C1 segment of cervical spinal cord (tissue), 14 donors: ENCODE data around the gene HEPACAM.

ENCODE experiments used
- DNase-seq, 14 donors: peaks; one replicate each; lab custom pipeline; 2025; lab: John Stamatoyannopoulos, UW

The HEPACAM gene

DNA sequence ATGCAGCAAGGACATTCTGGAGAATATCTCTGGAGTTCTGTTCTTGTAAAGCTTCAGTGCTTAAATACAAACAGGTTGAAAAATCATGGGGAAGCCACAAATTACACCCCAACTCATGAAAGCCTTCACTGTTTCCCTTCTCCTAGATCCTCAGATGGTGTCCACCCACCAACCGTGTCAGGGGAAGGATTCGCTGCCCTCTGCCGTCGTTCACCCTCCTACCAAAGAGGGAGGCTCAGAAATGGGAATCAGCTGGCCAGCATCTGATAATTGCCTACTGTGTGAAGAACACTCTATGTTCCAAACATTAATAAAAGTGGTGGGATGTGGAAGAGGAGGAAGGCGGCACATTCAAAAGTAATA lies 7.4 kb upstream of the HEPACAM start:
- peak in 11 of 14 donors; percentile 31 to 69 (median 57) for DNase-seq

GRCh38 chr11:124942466-124943253 lies 6.8 kb upstream of the HEPACAM start:
- DNase-seq: peak in 9 of 14 donors; percentile 16 to 71 (median 56)

DNA sequence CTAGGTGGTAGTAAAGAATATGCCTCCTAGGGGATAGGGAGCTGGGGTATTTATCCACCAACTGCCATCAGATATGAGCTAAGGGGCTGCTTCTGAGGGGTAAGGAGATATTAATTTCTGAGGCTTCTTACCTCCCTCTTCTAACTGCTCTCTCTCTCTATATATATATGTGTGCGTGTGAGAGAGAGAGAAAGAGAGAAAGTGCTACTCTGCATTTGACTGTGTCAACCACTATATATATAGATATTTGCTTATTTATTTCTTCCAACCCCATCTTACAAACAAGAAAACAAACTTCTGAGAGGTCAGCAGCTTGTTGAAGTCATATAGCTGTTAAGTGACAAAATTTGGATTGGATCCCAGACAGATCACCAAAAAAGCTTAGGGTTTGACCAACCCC lies 5.9 kb upstream of the HEPACAM start:
- no peak for DNase-seq

GRCh38 chr11:124938970-124939369 lies 3.1 kb upstream of the HEPACAM start:
- DNase-seq: no peak

- DNase-seq: no peak
Measured at GRCh38 chr11:124938206-124938765, 2.4 kb upstream of the HEPACAM start.

GRCh38 chr11:124937336-124937935 lies 1.6 kb upstream of the HEPACAM start:
- no peak for DNase-seq

DNA sequence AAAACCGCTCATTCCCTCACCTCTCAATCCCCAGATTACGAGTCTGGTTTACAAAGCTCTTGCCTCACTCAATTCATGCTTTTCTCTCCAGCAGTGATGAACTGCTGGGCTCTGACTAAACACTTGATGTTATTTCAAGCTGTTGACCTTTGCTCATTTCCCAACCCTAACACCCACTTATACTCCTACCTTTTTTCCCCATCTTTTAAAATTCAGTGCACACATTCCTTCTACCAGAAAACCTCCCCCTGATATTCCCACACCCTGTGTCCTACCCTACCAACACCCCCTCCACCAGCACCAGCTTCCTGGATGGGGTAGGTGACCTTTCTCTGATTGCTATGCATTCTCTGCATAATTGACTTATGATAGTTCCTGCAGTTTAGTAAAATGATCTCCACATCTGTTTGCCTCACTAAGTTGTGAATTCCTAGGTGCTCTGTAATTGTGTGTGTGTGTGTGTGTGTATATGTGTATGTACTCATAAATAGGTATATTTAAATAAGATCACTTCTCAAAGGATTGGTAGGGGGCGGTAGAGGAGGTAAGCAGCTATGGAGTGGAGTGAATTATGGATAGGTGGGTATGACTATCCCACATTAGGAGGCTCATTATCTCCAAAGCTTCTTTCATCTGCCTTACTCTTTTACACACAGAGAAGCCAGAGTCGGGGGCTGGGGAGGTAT lies 842 bp downstream of the HEPACAM start:
- peak in 1 of 14 donors; percentile 38 for DNase-seq

DNA sequence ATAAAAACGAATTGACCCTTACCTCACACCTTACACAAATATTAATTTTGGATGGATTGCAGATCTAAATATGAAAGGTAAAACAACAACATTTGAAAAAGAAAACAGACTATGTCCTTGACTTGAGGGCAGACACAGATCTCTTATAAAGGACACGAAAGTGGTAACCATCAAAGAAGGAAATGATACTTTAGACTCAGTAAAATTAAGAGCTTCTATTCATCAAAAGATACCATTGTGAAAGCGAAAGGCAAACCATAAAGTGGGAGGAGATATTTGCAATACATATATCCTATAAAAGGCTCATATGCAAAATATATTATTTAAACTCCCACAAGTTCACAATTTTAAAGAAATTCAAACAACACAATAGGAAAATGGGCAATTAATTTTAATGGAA lies 5.0 kb downstream of the HEPACAM start:
- no peak for DNase-seq

DNA sequence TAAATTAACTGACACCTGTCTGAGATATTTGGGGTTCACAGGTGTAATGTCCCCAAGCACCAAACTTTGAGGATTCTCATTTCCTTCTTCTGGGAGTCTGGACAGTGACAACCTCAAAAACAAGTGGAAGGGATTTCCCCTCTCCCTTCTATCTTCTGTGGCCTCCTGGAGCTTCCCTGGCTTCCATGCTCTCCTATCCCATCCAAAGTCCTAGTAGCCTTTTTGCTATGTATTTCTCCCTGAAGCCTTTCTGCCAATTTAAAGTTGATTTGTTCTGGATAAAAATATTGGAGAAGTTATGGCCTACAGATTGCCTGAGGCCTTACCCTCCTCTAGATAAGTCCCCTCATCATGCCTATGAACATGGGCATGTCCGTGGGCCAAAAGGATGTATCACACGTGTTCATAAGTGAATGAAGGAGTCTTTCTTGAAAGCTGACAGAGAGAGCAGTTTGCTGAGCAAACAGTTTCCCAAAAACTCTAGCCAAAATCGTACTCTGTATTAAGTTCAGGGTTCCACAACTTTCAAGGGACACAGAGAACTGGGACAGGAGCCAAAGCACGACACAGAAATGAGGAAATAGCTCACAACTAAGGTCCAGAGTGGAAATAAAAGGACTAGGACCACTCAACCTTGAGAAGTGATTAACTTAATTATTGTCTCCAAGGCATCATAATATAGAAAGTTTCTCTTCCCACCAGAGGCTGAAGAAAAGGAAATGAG lies 6.7 kb downstream of the HEPACAM start:
- peak in 1 of 14 donors; percentile 21 for DNase-seq

- no peak for DNase-seq
Measured at GRCh38 chr11:124923296-124923695, 12.6 kb downstream of the HEPACAM start.

- no peak for DNase-seq
Measured at GRCh38 chr11:124922831-124923230, 13.0 kb downstream of the HEPACAM start.

- peak in 2 of 14 donors; percentile 35 to 37 for DNase-seq
Measured at GRCh38 chr11:124920870-124921609, 14.8 kb downstream of the HEPACAM start.

GRCh38 chr11:124920356-124920755 lies 15.5 kb downstream of the HEPACAM start:
- no peak for DNase-seq

DNA sequence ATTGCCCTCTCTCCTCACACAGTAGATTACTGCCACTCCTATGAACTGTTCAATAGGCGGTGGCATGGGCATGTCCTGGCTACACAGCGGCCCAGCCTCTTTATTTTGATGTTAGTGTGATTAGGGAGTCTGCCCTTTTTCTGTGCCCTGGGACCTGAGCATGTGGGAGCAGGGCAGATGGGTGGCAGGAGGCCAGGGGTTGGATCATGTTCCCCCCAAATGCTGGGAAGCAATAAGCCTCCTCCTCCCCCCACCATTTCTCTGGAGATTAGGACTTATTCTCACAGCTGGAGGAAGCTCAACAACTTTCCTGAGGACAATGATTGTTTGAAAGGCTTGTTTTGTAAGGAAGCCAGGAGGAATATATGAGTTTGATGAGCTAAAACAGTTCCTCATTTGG lies 15.9 kb downstream of the HEPACAM start:
- DNase-seq: peak in 2 of 14 donors; percentile 25 to 37

DNA sequence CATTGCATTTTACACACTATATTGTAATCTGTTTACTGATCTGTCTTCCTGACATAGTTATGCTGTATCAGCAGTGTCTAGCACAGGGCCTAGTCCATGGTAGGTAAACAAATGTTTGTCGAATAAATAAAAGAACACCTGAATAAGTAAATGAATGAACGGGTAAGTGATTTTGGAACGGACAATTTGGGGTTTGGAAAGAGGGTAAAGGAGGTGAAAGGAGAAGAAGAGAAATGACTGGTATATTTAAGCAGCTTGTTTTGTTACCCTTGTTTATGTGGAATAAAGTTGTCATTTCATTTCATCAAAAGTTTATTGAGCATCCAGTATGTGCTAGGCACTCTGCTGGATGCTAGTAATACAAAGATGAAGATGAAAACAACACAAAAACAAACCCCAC lies 16.9 kb downstream of the HEPACAM start, which contains the start of gene HEPN1:
HEPN1 (plus strand) TSS at position 301 of the 400 bp plus-strand sequence.
- no peak for DNase-seq

DNA sequence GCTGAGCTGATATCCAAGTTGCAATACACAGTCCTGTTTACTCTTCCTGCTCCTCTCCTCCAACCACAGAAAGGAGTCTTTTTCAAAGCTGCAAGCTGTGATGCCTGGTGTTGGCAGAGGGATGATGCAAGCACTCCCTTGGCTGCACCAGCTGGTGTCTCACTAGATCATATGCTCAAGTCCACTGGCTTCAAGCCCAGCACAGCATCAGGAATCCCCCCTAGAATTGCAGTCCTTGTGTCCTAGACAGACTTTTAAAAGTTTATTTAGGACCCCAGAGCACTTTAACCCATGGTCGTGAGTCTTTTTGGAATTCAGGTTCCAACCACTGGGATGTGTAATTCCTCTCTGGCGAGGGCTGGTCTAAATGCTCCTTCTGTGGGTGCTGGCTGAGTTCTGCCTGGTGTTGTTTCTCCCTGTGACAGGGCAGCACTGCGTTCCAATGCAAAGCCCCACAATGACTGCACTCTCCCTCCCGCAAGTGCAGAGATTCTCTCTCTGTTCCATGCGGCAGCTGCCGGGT lies 18.7 kb downstream of the HEPACAM start:
- peak in 12 of 14 donors; percentile 36 to 92 (median 66) for DNase-seq

DNA sequence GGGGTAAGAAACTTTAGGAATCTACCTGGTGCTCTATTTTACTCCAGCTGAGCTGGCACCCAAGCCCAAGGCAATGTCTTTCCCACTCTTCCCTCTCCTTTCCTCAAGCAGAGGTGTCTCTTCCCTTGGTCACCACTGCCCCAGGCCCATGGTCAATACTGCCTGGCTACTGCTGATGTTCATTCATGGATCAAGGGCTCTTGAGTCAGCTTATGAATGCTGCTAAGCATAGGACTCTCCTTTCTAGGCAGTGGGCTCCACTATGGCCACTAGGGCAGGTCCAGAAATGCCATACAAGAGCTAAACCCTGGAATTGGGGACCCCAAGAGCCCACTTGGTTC lies 19.5 kb downstream of the HEPACAM start:
- no peak for DNase-seq

DNA sequence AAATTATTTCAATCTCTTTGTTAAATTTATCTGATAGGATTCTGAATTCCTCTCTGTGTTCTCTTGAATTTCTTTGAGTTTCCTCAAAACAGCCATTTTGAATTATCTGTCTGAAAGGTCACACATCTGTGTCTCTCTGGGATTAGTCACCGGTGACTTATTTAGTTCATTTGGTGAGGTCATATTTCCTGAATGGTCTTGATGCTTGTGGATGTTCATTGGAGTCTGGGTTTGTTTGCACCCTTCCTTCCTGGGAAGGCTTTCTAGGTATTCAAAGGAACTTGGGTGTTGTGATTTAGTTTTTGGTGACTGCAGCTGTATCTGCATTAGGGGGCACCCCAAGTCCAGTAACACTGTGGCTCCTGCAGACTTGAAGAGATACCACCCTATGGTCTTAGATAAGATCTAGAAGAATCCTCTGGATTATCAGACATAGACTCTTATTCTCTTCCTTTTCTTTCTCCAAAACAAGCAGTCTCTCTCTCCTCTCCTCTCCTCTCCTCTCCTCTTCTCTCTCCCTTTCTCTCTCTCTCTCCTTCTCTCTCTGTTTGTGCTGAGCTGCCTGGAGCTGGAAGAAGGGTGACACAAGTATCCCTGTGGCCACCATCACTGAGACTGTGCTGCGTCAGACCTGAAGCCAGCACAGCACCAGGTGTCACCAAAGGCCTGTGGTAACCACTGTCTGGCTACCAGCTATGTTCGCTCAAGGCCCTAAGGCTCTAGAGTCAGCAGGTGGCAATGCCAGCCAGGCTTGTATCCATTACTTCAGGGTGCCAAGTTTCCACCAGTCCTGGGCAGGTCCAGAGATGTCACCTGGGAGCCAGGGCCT lies 20.1 kb downstream of the HEPACAM start:
- no peak for DNase-seq

GRCh38 chr11:124902616-124903015 lies 33.2 kb downstream of the HEPACAM start:
- DNase-seq: no peak

GRCh38 chr11:124900464-124900863 lies 35.4 kb downstream of the HEPACAM start:
- peak in 1 of 14 donors; percentile 33 for DNase-seq
